Measurements from ENCODE around the gene FAM78B.

FAM78B gene

GRCh38 chr1:166063701-166064100, 103.1 kb downstream of the FAM78B start:
- DNase-seq = no peak

GRCh38 chr1:166062421-166063070, 104.3 kb downstream of the FAM78B start:
- DNase-seq = peak; percentile 89

GRCh38 chr1:166057650-166058049, 109.2 kb downstream of the FAM78B start:
- DNase-seq = peak; percentile 62

- DNase-seq = no peak
These were observed 113.4 kb downstream of the FAM78B start for GRCh38 chr1:166053395-166053794.

- no peak for DNase-seq
These were observed 126.4 kb downstream of the FAM78B start for GRCh38 chr1:166040202-166040997.

- no peak for DNase-seq
These were observed 127.2 kb downstream of the FAM78B start for GRCh38 chr1:166039436-166040201.

GRCh38 chr1:166036092-166036491, 130.7 kb downstream of the FAM78B start:
- DNase-seq = no peak

- DNase-seq = peak; percentile 86
These were observed 134.0 kb downstream of the FAM78B start for GRCh38 chr1:166032572-166033371.

GRCh38 chr1:166031932-166032571, 134.7 kb downstream of the FAM78B start:
- DNase-seq = no peak

- DNase-seq = no peak
These were observed 137.4 kb downstream of the FAM78B start for GRCh38 chr1:166029196-166029945.

GRCh38 chr1:166026555-166026954, 140.2 kb downstream of the FAM78B start:
- peak; percentile 10 for DNase-seq

- no peak for DNase-seq
These were observed 140.7 kb downstream of the FAM78B start for GRCh38 chr1:166026143-166026542.

GRCh38 chr1:166020210-166020609, 146.6 kb downstream of the FAM78B start:
- no peak for DNase-seq
